ENCODE results near the gene HOXC9.

DNA sequence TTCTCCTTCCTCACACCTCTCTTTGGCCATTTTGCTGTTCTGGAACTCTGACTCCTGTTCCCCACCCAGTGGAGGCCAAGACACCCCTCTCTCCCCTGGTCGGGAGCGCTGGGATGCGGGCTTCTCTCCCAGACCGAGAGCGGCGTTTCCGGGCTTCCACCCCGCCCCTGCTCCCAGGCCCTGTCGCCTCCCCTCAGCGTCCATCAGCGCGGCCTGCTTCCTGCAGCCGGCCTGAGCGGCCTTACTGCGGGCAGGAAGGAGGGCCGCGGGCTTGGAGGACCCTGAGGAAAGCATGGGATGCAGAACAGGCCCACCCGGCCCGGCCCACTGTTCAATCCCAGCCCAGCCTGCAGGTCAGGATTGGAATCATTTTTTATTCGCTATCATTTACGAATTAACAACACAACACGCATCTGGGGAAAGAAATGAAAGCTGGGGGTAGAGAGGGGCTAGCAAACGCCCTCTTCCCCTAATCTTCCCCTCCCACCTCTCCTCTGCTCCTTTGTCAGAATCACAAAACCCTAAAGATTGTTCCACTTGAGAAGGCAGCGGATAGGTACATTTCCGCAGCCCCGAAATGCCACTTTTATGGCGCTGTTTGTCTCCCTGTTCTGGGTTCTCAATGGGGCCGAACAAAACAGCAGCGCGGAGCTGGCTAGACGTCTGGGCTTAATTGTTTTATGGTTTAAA, 5.0 kb downstream of the HOXC9 start:
- TF ChIP-seq, protein P1, sequence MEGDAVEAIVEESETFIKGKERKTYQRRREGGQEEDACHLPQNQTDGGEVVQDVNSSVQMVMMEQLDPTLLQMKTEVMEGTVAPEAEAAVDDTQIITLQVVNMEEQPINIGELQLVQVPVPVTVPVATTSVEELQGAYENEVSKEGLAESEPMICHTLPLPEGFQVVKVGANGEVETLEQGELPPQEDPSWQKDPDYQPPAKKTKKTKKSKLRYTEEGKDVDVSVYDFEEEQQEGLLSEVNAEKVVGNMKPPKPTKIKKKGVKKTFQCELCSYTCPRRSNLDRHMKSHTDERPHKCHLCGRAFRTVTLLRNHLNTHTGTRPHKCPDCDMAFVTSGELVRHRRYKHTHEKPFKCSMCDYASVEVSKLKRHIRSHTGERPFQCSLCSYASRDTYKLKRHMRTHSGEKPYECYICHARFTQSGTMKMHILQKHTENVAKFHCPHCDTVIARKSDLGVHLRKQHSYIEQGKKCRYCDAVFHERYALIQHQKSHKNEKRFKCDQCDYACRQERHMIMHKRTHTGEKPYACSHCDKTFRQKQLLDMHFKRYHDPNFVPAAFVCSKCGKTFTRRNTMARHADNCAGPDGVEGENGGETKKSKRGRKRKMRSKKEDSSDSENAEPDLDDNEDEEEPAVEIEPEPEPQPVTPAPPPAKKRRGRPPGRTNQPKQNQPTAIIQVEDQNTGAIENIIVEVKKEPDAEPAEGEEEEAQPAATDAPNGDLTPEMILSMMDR (conservative IDR thresholded peaks at IDR 0.05; ENCODE audit: low read depth, low read length): no peak
- TF ChIP-seq RFX5 (IDR thresholded peaks at IDR 0.05; ENCODE audit: low read depth, low read length): no peak
- no peak for TF ChIP-seq POLR2A (IDR thresholded peaks at IDR 0.05; ENCODE audit: low read depth, low read length)
- TF ChIP-seq BHLHE40 (IDR thresholded peaks at IDR 0.05; ENCODE audit: low read depth, low read length): no peak
- TF ChIP-seq FOS (IDR thresholded peaks at IDR 0.05; ENCODE audit: low read depth, low read length): no peak
- no peak for TF ChIP-seq RCOR1 (IDR thresholded peaks at IDR 0.05; ENCODE audit: insufficient replicate concordance, low read length)
- TF ChIP-seq SMC3 (IDR thresholded peaks at IDR 0.05; ENCODE audit: low read depth, low read length): no peak
